HEK293 (cell line): ENCODE data around the gene NGB.

Source experiments
- CTCF ChIP-seq: fragments of 450-650 bp; formaldehyde crosslinking; IDR thresholded peaks from 2 replicates; pipeline ENCODE4 v1.5.1; 2016; ENCODE audit warnings: missing biosample characterization, missing genetic modification characterization
- ELK4 ChIP-seq: IDR thresholded peaks from 2 replicates; pipeline ENCODE4 v1.6.1; 2011; ENCODE audit warnings: mild to moderate bottlenecking, low read depth, low read length, borderline replicate concordance
- YY1 ChIP-seq: fragments of 450-650 bp; formaldehyde crosslinking; IDR thresholded peaks from 2 replicates; pipeline ENCODE4 v1.5.1; 2018; ENCODE audit warnings: missing biosample characterization, missing genetic modification characterization
- ZBTB21 ChIP-seq: fragments of 450-650 bp; formaldehyde crosslinking; IDR thresholded peaks from 2 replicates; pipeline ENCODE4 v1.5.1; 2017; ENCODE audit warnings: missing biosample characterization, missing genetic modification characterization

- TF ChIP-seq YY1 (no peak), ELK4 (no peak), CTCF (tag by site-specific recombination) (no peak), ZBTB21 (tag by site-specific recombination) (no peak)
These were observed 43.0 kb upstream of the NGB start for GRCh38 chr14:77314043-77314442.
